ENCODE results near the gene CD40.

Gene CD40

GRCh38 chr20:46148313-46149208 is 30.4 kb downstream of the CD40 start:
- no peak for DNase-seq (ENCODE audit: low read depth in 2 of 2, low spot score in 1 of 2)

GRCh38 chr20:46150943-46151342 is 32.8 kb downstream of the CD40 start:
- no peak for DNase-seq (ENCODE audit: low read depth in 2 of 2, low spot score in 1 of 2)

GRCh38 chr20:46151936-46152335 is 33.8 kb downstream of the CD40 start:
- DNase-seq (ENCODE audit: low read depth in 2 of 2, low spot score in 1 of 2) = no peak

- DNase-seq (ENCODE audit: low read depth in 2 of 2, low spot score in 1 of 2) = no peak
Observed at GRCh38 chr20:46152824-46153586, 34.9 kb downstream of the CD40 start.

DNA sequence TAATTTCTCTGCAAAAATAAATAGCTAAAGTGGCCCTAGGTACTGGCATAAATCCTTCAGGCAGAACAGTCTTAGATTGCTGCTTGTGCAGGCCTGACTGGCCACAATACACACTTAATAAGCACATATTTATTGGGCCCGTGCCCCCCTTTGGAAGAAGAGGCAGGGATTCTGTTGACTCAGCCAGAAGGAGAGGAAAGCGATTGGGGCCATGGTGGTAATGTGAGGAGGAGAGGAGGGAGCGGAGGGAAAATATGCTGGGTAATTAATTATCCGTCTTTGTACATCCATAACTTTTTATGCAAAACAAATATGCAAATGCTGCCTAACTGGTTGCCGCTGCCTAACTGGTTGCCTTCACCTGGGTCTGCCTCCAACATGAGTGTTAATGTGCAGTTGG is 36.2 kb downstream of the CD40 start:
- no peak for DNase-seq (ENCODE audit: low read depth in 2 of 2, low spot score in 1 of 2)

GRCh38 chr20:46154796-46155195 is 36.7 kb downstream of the CD40 start:
- no peak for DNase-seq (ENCODE audit: low read depth in 2 of 2, low spot score in 1 of 2)

- DNase-seq (ENCODE audit: low read depth in 2 of 2, low spot score in 1 of 2) = no peak
Observed at GRCh38 chr20:46156065-46156464, 38.0 kb downstream of the CD40 start.

DNA sequence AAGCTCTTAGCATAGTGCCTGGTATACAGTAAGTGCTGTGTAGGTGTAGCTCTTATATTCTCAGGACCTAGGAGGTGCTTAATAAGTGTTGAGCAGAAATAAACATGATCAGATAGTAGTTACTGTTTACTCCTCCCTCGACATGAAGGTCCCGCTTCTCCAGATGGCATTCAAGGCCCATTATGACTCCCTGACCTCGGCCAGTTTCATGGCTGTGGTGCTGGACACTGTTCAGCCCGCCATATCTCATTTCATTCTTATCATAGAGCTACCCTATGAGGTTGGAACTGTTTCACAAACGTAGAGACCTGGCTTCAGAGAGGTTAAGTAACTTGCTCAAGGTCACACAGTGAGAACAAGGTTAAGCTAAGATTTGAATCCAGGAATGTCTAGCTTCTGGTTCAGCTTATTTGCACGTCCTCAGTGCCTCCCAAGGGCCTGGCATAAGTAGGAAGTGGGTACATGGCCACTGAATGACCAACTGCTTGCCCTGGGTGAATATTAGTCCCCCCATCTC is 39.0 kb downstream of the CD40 start:
- DNase-seq (ENCODE audit: low read depth in 2 of 2, low spot score in 1 of 2) = no peak

DNA sequence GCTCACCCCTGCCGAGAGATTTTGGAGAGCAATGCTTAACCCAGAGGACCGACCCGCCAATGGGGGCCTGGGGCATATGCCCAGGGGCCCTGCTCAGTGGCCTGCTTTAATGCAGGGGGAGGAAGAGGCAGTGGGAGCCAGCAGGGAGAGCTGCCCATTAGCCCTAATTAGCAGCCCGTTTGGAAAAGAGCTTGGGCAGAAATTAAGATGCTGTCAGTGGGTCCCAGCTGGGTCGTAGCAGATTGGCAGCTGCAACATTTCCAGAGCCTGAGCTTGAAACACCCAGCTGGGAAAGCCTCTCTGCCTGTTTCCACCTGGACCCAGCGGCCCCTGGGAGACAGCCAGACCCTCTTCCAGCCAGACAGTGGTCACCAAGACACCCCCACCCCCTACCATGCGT is 39.5 kb downstream of the CD40 start:
- DNase-seq (ENCODE audit: low read depth in 2 of 2, low spot score in 1 of 2) = no peak

GRCh38 chr20:46158476-46158987 is 40.4 kb downstream of the CD40 start:
- DNase-seq (ENCODE audit: low read depth in 2 of 2, low spot score in 1 of 2) = no peak

GRCh38 chr20:46159101-46159897 is 41.2 kb downstream of the CD40 start:
- no peak for DNase-seq (ENCODE audit: low read depth in 2 of 2, low spot score in 1 of 2)

DNA sequence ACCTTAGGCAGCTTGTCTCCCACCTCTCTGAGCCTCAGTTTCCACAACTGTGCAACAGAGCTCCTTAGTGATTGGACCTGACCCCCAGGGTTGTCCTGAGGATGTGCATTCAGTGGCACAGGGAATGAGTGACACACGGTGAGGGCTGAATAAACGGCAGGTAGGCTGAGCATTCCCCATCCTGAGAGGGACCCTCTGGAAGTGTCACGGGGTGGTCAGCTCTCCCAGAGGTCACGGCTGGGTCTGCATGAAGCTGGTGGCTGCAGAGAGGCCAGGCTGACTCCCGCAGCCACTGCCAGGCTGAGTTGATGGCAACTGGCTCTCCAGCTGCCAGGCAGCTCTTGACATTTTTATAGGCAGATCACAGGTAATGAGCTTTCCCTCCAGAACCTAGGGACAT is 42.5 kb downstream of the CD40 start:
- DNase-seq (ENCODE audit: low read depth in 2 of 2, low spot score in 1 of 2) = no peak

GRCh38 chr20:46161921-46162320 is 43.8 kb downstream of the CD40 start:
- DNase-seq (ENCODE audit: low read depth in 2 of 2, low spot score in 1 of 2) = no peak

- DNase-seq (ENCODE audit: low read depth in 2 of 2, low spot score in 1 of 2) = no peak
Observed at GRCh38 chr20:46164254-46164653, 46.1 kb downstream of the CD40 start.

- no peak for DNase-seq (ENCODE audit: low read depth in 2 of 2, low spot score in 1 of 2)
Observed at GRCh38 chr20:46167080-46167479, 49.0 kb downstream of the CD40 start.

- DNase-seq (ENCODE audit: low read depth in 2 of 2, low spot score in 1 of 2) = no peak
Observed at GRCh38 chr20:46168438-46168837, 50.3 kb downstream of the CD40 start.

- no peak for DNase-seq (ENCODE audit: low read depth in 2 of 2, low spot score in 1 of 2)
Observed at GRCh38 chr20:46169245-46170171, 51.4 kb downstream of the CD40 start.

DNA sequence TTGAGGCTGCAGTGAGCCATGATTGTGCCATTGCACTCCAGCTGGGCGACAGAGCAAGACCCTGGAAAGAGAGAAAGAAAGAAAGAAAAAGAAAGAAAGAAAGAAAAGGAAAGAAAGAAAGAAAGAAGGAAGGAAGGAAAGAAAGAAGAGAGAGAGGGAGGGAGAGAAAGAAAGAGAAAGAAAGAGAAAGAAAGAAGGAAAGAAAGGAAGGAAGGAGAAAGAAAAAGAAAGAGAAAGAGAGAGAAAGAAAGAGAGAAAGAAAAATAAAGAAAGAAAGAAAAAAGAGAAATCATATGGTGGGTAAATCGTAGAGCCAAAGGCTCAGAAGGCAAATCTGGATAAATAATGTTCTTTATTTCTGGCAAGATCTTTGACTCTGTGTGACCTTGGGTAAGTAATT is 53.4 kb downstream of the CD40 start:
- no peak for DNase-seq (ENCODE audit: low read depth in 2 of 2, low spot score in 1 of 2)

GRCh38 chr20:46171909-46172308 is 53.8 kb downstream of the CD40 start:
- DNase-seq (ENCODE audit: low read depth in 2 of 2, low spot score in 1 of 2) = no peak

GRCh38 chr20:46172455-46172854 is 54.3 kb downstream of the CD40 start:
- DNase-seq (ENCODE audit: low read depth in 2 of 2, low spot score in 1 of 2) = no peak

All from stimulated activated CD8-positive, alpha-beta memory T cell treated with anti-CD3 and anti-CD28 coated beads, Interleukin-4, amount 100 ng/mL, for 4 hours (primary cell).